NCI-H2107 (cell line): ENCODE data around the gene BPIFA1.

Experiments used
- DNase-seq: peaks from one replicate; lab custom pipeline; 2025; lab: John Stamatoyannopoulos, UW

The BPIFA1 gene

DNA sequence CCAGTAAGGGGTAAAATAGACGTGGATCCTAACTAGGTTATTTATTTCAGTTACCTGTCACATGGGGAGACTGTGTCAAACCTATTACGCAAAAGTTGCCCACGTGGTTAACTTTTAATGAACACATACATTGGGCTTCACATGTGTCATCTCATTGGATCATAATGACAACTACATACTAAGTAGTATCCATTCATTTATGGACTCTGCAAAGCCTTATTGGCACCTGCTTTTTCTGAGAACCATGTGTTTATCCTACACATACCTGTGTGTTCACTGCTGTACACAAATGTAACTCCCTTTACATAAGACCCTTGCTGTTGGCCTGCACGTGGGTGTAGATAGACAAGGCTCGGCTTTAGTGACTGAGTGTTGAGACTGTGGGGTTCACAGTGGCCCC is 5.1 kb downstream of the BPIFA1 start:
- no peak for DNase-seq

DNA sequence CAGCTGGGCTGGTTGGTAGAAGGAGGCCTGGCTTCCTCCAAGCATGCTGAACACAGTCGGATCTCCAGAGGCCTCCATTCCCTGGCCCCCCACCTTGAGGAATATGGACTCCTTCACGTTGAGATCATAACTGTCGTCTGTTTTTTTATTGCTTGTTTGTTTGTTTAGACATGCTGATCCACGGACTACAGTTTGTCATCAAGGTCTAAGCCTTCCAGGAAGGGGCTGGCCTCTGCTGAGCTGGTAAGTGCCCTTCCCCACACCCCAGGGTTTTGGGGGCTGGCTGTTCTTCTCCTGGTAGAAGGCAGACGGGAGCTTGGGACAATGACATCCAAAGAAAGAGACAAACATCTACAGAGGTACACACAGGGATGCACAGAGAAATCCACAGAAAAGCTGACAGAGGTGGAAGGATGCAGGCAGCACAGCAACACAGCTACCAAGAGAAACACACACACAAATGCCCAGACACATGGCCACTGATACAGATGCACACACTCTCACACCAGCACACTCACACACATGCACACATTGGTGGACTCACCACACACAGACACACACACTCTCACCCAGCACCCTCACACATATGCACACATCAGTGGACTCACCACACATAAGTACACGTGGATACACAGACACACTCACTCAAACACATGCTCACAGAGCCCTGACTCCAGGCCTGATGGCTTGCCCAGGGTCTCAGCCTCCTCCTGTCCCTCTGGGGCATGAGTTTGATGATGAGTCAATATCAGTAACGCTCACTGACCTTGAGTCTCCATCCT is 6.7 kb downstream of the BPIFA1 start:
- DNase-seq: no peak

DNA sequence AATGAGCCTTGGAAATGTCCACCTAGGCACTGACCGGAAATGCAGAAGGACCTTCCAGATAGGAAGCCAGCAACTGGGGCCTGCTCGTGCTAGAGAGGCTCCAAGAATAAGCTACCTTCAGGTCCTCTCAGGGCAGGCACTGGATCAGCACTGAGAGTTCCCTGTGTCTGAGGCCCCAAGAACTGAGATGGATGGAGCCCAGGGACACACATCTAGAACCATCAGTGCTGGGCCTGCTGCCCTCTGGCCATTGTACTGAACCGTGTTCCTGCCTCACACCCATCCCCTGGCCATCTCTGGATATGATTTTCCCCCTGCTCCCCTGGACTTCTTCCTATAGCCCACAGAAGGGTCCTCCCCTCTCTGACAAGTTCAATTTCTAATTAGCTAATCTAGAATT is 10.3 kb downstream of the BPIFA1 start:
- DNase-seq: no peak

DNA sequence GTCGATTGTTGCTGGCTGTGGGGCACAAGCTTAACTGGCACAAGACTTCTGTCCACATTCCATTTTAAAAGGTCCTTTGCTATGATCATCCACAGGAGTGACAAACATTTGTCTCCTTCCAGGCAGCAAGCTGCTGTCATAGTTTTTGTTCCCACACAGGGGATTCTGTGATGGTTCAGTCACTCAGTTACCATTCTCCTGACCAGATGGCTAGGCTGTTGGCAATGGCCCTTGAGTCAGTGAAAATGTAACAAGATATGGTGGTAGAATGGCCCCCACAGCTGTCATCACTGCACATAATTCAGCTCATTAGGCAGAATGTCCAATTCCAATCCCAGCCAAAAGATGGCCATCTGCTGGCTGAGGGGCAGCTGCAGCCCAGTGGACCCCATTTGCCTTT is 13.7 kb downstream of the BPIFA1 start:
- no peak for DNase-seq

DNA sequence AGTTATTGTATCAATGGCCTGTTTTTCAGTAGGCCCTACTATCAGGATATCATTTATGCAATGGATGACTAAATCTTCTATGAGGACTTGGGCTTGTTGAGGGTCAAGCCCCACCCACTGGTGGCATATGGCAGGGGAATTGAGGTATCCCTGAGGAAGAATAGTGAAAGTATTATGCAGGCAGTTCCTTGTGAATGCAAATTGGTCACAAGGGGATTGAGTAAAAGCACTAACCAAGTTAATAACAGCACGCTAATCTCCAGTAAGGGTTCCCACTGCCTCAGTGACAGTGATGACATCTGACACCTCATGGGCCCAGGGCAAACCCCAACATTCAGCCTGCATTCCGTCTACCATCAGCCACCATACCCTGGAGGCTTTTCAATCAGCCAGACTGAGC is 14.9 kb downstream of the BPIFA1 start:
- no peak for DNase-seq

DNA sequence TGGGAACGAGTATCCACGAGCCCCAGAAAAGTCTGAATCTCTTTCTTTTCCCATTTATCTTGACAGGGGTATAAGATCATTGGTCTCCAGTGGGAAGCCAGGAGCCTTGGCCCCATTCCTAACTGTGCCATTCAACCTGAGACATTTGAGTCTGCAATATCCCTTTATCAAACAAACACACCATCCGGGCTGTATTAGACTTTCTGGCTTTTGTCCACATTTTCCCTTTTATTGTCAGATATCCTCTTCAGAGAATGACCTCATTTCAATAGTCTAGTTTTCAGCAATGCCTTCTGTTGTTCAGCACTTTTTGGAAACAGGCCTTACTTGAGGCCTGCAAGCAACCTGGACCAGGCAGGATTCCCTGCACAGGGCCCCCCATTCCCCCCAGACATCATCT is 15.7 kb downstream of the BPIFA1 start:
- DNase-seq: no peak

DNA sequence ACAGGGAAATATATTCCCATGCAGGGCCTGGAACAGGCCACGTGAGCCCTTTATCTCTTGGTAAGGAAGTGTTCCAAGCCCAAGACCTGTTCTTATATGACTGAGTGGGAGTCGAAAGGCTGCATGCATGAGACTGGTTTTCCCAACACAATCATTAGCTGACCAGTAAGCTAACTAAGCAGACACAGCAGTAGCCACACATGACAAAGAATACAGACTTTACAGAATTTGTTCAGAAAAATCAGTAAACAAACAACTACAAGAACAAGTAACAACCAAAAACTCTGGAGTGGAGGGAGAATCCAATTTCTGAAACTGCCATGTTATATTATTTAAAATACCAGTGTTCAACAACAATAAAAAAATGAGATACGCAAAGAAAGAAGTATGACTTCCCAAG is 16.7 kb downstream of the BPIFA1 start:
- no peak for DNase-seq

DNA sequence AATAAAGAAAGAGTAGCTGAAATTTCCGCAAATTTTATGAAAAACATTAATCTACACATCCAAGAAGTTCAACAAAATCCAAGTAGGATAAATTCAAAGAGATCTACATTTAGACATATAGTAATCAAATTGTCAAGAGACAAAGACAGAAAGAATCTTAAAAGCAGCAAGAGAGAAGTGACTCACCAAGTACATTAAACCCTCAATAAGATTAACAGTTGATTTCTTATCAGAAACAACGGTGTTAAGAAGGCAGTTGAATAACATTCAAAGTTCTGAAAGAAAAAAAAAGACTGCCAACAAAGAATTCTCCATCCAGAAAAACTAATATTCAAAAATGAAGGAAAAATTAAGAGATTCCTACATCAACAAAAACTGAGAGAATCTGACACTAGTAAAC is 19.2 kb downstream of the BPIFA1 start:
- DNase-seq: no peak

DNA sequence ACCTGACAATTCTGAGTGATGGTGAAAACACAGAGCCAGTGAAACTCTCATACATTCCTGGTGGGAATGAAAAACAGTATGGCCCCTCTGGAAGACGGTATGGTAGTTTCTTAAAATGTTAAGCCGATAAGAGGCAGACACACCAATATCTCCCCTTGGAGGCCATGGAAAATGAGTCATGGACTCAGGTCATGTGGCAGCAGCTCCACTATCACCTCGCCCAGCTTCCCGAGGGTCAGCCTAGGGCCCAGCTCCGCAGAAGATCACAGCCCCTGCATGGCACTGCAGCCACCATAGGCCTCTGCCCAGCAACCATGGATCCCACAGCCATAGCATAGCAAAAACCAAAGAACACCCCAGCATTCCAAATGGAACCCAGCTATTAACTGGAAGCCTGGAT is 21.4 kb downstream of the BPIFA1 start:
- DNase-seq: no peak

DNA sequence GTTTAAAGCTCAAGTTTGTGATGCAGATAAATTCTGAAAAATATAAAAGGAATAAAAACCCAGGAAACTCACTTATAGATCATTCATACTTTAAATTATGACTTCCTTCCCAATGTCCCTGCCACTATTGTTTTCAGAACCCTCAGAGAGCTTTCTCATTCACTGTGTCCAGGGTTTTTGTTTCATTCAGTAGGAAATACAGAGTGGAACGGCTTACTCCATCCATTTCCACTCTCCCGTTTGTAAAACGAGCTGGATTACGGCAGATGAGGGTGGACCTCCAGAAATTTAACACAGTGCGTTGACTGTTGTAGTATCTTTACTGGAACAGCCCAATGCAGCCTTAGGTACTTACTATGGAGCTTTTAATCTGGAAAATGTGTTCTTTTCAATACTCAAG is 23.6 kb downstream of the BPIFA1 start:
- DNase-seq: no peak

DNA sequence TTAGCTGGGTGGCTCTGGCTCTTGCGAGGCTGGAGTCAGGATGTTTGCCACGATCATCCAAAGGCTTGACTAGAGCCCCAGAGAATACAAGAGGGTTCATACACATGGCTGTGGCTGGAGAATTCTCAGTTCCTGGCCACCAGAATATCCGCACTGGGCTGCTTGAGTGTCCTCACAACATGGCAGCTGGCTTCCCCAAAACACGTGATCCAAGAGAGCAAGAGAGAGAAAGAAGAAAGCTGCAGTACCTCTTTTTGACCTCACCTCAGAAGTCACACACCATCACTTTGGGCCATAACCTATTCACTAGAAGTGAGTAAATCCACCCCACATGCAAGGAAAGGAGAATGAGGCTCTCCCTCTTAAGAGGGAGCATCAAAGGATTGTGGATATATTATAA is 25.7 kb downstream of the BPIFA1 start:
- DNase-seq: no peak

DNA sequence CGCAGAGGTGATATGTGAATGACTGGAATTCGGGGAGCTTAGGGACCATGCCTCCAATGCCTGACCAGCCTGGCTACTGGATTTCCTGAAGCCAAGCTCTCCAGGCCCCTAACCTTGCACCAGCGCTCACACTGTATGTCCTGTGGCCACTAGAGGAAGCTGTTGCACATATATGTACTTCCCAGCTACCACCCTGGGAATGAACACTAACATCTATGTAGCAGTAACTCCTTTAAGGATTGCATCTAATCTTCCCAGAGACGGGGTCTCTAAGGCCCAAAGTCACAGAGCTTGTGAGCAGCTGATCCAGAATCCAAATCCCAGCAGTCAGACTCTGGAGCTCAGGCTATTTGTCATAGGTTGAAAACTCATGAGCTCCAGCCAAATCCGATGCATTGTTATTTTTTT is 26.9 kb downstream of the BPIFA1 start:
- no peak for DNase-seq

DNA sequence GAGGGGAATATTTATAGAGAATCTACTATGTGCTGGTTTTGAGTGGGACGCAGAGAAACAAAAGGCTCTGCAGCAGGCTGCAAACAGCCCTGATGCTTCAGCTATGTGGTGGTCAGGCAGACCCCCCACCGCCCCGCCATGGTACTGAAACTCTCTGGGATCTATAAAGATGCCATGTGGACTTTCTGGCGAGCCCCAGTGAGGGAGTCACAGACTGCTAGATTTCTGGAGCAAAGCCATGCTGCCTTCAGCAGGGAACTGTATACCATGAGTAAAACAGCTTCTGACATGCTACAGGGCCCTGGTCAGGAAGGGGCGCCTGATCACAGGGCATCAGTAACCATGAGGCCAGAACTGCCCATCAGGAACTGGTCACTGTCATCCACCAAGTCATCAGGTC is 28.0 kb downstream of the BPIFA1 start:
- DNase-seq: no peak

DNA sequence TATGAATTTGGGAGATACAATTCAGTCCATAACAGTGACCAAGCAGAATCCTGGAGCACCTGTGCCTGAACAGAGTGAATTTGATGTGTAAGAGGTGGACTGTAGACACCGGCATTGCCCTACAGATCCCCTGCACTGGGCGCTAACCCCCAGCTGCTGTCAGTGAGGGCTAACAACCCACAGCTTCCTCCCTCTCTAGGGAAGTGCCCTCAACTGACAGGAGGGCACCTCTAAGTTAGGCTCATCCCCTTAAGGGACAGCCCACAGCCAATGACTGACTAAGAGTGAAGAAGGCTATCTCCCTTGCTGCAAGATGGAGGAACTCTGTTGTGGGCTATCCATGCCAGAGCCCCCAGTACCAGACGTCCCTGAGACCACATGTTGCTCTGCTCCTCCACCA is 31.9 kb downstream of the BPIFA1 start:
- DNase-seq: no peak

DNA sequence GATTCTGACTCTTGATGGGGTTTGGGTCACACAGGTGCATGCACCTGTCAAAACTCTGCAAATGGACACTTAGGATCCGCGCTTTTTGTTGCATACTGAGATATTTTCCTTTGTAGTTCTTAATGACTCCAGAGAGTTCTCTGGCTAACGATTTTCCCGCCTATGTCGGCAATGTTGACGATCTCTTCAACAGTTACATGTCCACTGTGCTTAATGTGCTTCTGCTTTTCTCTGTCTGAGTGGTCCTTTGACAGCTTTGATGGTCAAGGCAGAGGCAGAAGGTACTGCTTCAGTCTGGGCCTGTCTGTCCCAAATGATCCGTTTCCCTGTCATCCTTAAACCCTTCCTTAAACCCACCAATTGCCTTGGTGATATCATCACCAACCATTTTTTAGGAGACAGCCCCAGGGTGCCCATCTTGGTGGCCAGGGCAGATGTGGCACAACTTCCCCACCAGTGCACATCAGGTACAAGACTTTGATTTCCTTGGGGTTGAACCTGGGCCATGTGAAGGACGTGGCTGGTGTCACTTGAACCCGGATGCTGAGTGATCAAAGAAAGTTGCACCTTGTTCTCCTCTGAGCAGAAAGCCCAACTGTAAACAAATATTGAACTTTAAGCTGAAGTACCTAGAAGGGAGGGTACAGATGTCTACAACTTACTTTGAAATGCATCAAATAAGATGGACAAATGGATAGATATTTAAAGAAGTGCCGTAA is 36.5 kb downstream of the BPIFA1 start:
- DNase-seq: no peak

DNA sequence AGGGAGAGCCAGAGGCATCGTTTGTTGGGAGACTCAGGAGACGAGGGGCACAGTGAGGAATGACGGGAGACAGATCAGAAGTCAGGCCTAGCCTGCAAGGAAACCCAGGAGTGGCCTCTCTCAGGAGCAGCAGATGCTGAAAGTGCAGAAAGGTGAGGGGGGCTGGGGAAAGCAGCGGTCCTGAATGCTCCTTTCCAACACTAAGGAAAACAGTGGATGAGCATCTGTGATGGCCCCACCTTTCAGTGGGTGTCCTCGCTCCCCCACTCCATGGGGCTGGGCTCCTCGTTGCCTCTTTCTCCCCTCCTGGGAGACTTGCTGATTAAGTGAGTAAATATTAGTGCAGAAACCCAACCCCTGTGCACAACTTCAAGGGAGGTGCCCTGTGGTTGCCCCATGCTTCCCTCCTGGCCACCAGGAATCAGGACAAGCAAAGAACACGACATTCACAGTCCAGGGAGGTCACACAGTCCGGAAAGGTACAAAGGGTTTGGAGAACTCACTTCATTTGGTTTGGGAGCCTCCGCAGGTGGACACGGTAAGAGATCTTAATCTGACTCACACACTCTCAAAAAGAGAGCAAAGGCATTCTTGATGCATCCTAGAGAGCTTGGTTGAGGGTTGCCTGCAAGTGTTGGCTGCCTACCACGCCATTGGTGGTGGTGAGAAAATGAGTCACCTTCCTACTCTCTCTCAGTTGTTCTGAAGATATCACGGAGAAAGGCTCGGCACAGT is 37.5 kb downstream of the BPIFA1 start:
- no peak for DNase-seq

DNA sequence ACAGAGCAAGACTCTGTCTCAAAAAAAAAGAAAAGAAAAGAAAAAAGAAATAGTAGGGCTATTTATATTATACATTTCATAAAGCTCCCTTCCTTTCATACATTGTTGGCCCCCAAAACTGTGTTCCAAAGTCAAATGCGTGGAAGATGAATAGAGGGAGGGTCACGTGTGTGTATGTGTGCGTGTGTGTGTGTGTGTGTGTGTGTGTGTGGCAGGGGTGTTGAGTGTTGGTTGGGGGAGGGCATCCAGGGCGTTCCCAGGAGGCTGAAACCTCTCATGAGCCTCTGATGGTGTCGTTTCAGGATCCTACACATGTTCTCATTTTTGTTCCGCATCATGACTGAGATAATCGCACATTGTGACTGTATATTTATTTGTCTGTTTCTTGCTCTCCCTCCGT is 39.4 kb downstream of the BPIFA1 start:
- no peak for DNase-seq

DNA sequence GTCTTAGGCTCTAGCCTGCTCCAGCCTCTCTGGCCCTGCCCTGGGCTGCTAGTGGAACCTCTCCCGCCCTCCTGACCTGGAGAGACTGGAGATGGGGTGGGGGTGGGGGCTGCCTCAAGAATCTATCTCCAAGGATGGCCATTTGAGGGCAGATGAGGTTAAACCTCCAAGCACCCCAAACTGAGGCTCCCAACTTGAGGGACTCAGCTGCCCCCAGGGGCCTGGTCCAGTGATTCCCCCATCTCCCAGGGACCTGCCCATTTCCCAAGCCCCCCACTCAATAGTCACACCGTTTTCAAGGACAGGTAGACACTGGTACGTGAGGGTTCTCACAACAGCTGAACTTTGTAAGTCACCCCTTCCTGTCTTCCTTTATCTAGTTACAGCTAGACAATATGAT is 40.1 kb downstream of the BPIFA1 start:
- no peak for DNase-seq

DNA sequence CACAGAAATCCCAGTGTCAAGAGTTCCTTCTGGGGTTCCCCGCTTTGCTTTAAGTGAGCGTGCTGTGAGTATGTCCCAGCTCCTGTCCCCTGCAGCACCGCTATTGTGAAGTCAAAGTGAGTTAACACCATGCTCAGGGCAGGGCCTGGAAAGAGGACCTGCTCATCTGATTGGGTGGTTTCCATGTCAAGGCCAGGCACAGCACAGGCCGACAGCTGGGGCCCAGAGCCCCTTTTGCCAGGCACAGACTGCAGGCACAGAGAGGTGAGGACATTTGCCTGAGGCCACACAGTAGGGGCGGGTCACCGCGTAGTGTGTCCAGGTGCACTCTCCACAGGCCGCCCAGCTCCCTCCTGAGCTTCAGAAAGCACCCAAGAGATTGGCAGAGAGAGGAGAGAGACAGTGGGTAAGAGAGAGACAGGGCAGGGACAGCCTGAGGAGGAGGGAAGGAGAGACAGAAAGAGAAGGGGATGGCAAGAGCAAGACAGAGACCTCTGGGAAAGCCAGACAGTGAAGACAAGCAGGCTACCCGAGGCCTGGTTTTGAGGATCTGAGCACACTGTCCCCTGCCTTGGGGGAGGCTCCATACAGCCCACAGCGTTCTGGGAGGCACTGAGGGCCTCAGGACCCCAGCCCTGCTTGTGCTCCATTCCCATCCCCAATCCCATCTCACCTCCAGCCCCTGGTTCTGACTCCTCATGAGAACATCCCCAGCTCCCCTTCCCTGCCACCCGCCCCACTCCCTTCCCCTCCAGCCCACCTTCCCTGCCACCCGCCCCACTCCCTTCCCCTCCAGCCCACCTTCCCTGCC is 40.7 kb downstream of the BPIFA1 start:
- DNase-seq: no peak

DNA sequence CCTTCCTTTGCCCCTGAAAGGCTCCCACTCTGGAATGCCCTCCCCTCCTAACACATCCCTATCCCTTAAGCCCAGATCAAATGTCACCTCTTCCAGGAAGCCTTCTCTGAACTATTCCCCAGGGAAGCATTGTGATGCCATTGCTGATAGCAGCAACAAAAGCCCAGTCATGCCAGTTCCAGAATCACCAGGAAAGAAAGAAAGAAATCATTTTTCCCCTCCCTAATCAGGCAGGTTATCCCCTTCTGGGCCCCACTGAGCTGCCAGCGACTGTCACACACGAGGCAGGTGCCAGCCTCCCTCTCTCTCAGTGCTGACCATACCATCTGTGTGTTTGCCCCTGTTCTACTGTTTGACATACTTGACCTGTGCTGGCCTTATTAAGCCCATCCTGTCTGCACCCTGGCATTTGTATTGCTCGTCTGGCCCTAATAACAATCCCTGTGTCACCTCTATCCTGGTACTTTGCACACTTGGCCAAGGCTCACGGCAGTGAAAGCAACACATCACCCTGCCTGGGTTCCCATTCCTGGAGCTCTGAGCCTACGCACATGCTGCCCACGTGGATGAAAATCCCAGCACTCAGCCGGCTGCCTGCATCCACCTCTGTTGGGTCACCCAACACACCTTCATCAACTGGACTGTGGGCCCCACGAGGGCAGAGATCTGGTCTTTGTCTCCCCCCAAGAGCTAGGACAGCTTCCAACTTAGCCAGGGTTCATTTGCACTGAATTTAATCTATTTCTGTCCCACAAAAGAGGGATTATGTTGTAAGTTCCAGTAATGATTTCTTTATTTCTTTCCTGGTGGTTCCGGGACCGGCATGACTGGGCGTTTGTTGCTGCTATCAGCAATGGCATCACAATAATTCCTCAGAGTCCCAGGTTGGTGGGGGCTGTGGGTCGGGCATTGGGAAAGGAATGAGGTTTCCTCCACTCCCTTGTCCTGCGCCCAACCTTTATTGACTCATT is 42.0 kb downstream of the BPIFA1 start:
- no peak for DNase-seq

DNA sequence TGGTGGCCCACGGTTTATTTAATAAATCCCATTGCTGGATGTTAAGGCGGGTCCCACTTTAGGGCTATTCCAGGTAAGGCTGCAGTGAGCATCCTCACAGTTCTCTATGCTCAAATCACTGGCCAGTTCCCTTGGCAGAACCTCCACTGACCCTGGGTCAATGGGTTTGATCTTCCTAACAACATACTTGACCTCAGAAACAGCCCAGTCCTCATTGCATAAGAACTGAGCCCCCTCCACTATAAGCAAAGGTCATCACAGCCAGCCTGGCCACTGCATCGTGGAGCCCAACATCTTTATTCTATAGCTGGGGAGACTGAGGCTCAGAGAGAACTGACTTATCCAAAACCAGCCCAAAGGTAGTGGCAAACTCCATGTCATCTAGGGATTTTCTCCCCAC is 42.9 kb downstream of the BPIFA1 start:
- DNase-seq: no peak
